K562 (cell line): ENCODE results near the gene MYL6B. TPM values are rescaled to one million over a fixed set of nuclear protein-coding genes. Genes with fewer than 3 reads are reported as not detected.

ENCODE experiments used
- ATAC-seq: fragments of 200-7000 bp; cut with Tn5 transposase; 3 replicates; pipeline ENCODE4 v1.9.1; 2020; ENCODE audit warnings: moderate library complexity
- BruUV-seq: library from RNA; stranded (reverse); fragments of 400-500 nt; replicated peaks from 2 replicates; lab custom pipeline; 2021; lab: Mats Ljungman, UMichigan
- CTCF ChIA-PET: fragments of 300-600 bp; formaldehyde crosslinking; extraction: SDS; loops from one replicate; lab custom pipeline; 2021; ENCODE audit warnings: low intra/inter-chr PET ratio; lab: Yijun Ruan, JAX
- POLR2A ChIA-PET: fragments of 300-600, 350-650 bp; sonication (Branson Sonifier 250); formaldehyde crosslinking; extraction: SDS; loops from one replicate; lab custom pipeline; 2021; ENCODE audit warnings: antibody characterized with exemption, inconsistent platforms; lab: Yijun Ruan, JAX
- DNase-seq, 4 experiments: peaks; one replicate each; pipeline versions ENCODE4 v3.0.0 to v3.0.0-alpha.2; 2011 to 2018; ENCODE audit warnings: low spot score in 3 of 4, mixed read lengths in 3 of 4; ENCODE audit errors: extremely low read depth in 1 of 4
- FAIRE-seq: peaks from 2 replicates; lab custom pipeline; 2011; peaks lifted over from hg19 to GRCh38; lab: Jason Lieb, UNC
- H2AFZ ChIP-seq: 2 replicates; pipeline ENCODE4 v1.6.0; 2011; ENCODE audit warnings: low read depth, low read length, control low read depth, inconsistent platforms
- H3K27ac ChIP-seq: fragments of 200-600 bp; 3 replicates; pipeline ENCODE4 v1.8.0; 2011; ENCODE audit warnings: low read depth, mild to moderate bottlenecking, control low read depth, inconsistent platforms, low read length, moderate library complexity, mixed read lengths; ENCODE audit errors: extremely low read depth
- H3K27me3 ChIP-seq, 2 experiments: fragments of 300-600 bp in 1 of 2; 2 replicates in 1 of 2; 3 replicates in 1 of 2; pipeline versions ENCODE4 v1.6.0 to v1.8.0; 2011; ENCODE audit warnings: inconsistent platforms in 2 of 2, low read length in 2 of 2, mild to moderate bottlenecking in 1 of 2, mixed read lengths in 1 of 2, moderate library complexity in 1 of 2; ENCODE audit not compliant: control insufficient read depth in 2 of 2, insufficient read depth in 2 of 2
- H3K36me3 ChIP-seq: fragments of 300-600 bp; 3 replicates; pipeline ENCODE4 v1.8.0; 2011; ENCODE audit warnings: mild to moderate bottlenecking, low read length, inconsistent platforms; ENCODE audit not compliant: control insufficient read depth, insufficient read depth
- H3K4me1 ChIP-seq, 2 experiments: fragments of 200-600 bp in 1 of 2; replicated peaks in 1 of 2; 2 replicates in 1 of 2; 3 replicates in 1 of 2; pipeline versions ENCODE4 v1.5.1 to v1.8.0; 2011; ENCODE audit warnings: inconsistent platforms in 2 of 2, low read length in 2 of 2, mild to moderate bottlenecking in 1 of 2, mixed read lengths in 1 of 2, moderate library complexity in 1 of 2; ENCODE audit not compliant: control insufficient read depth in 2 of 2, insufficient read depth in 2 of 2
- H3K4me2 ChIP-seq: 2 replicates; pipeline ENCODE4 v1.6.1; 2011; ENCODE audit warnings: low read length, control low read depth, inconsistent platforms, mixed read lengths; ENCODE audit not compliant: insufficient read depth
- H3K4me3 ChIP-seq: fragments of 200-600 bp; sonication (generic), shearing (Covaris generic); 2 replicates; pipeline ENCODE4 v1.5.1; 2016; ENCODE audit warnings: control low read depth, inconsistent platforms
- H3K79me2 ChIP-seq: fragments of 200-600 bp; 3 replicates; pipeline ENCODE4 v1.8.0; 2011; ENCODE audit warnings: low read length, inconsistent platforms; ENCODE audit not compliant: control insufficient read depth, insufficient read depth
- H3K9ac ChIP-seq, 2 experiments: 2 replicates each; pipeline versions ENCODE4 v1.6.0 to v1.6.1; 2011; ENCODE audit warnings: low read depth in 2 of 2, low read length in 2 of 2, control low read depth in 1 of 2, inconsistent platforms in 1 of 2, mild to moderate bottlenecking in 1 of 2, mixed read lengths in 1 of 2; ENCODE audit not compliant: insufficient read depth in 1 of 2
- H3K9me1 ChIP-seq: one replicate; pipeline ENCODE4 v1.6.0; 2011; ENCODE audit warnings: inconsistent platforms, mild to moderate bottlenecking, low read length, moderate library complexity; ENCODE audit not compliant: control insufficient read depth, insufficient read depth
- H3K9me3 ChIP-seq: replicated peaks from 2 replicates; pipeline ENCODE4 v1.5.1; 2011; ENCODE audit warnings: low read depth, low read length, inconsistent platforms; ENCODE audit not compliant: control insufficient read depth, insufficient read depth
- H4K20me1 ChIP-seq: replicated peaks from 2 replicates; pipeline ENCODE4 v1.6.1; 2011; ENCODE audit warnings: low read length, inconsistent platforms, mixed read lengths; ENCODE audit not compliant: control insufficient read depth, insufficient read depth
- CBFA2T3 ChIP-seq: fragments of 450-650 bp; IDR thresholded peaks from 2 replicates; pipeline ENCODE4 v1.6.1; 2017
- ELF1 ChIP-seq: fragments of 200-800 bp; sonication (Bioruptor generic); IDR thresholded peaks from 2 replicates; pipeline ENCODE4 v1.6.1; 2016; ENCODE audit warnings: missing genetic modification characterization, missing compliant biosample characterization
- MTA3 ChIP-seq: fragments of 450-650 bp; formaldehyde crosslinking; IDR thresholded peaks from 2 replicates; pipeline ENCODE4 v1.6.1; 2017; ENCODE audit warnings: mild to moderate bottlenecking, borderline replicate concordance
- PKNOX1 ChIP-seq: fragments of 450-650 bp; IDR thresholded peaks from 2 replicates; pipeline ENCODE4 v1.6.1; 2016
- STAT5B ChIP-seq: fragments of 250-450 bp; sonication (Bioruptor Pico); IDR thresholded peaks from 2 replicates; pipeline ENCODE4 v1.8.0; 2021; ENCODE audit warnings: mild to moderate bottlenecking, inconsistent platforms
- ZBTB9 ChIP-seq: fragments of 450-650 bp; formaldehyde crosslinking; IDR thresholded peaks from 2 replicates; pipeline ENCODE4 v1.4.0; 2020; ENCODE audit warnings: mild to moderate bottlenecking, moderate library complexity
- WGBS: fragments of 100-300 bp; shearing (Covaris generic); methylation state at CpG from one replicate; pipeline ENCODE4 v1.1.6; 2016; ENCODE audit warnings: low coverage, mixed read lengths; ENCODE audit not compliant: insufficient coverage; ENCODE audit errors: missing lambda C conversion rate; 5-methylcytosine and 5-hydroxymethylcytosine counted together
- in situ Hi-C: fragments of 300-500 bp; cut with MboI; formaldehyde crosslinking; loops from 4 replicates; pipeline ENCODE4 v1.15.0; 2018; ENCODE audit warnings: inconsistent platforms, mixed read lengths
- intact Hi-C: fragments of 100-400 bp; cut with micrococcal nuclease; formaldehyde crosslinking; loops from 2 replicates; pipeline ENCODE4 v1.14.2; 2022
- polyA plus RNA-seq, 8 experiments: library from polyadenylated mRNA; depleted of rRNA in 4 of 8; stranded (reverse) in 5 of 8; unstranded in 3 of 8; fragments of >200 nt; fragmentation: Nextera tagmentation in 2 of 8; fragmentation: Illumina TruSeq in 1 of 8; extraction: Ambion mirVana in 2 of 8; extraction: Trizol in 1 of 8; gene quantifications; 2 replicates each; pipeline versions ENCODE4 v1.2.1 to v1.2.3, GENCODE V29; 2011 to 2014; ENCODE audit warnings: inconsistent platforms in 1 of 8, missing spikeins in 1 of 8
- total RNA-seq, 7 experiments: library from RNA; depleted of rRNA in 6 of 7; stranded (reverse); fragments of >200 nt in 6 of 7; fragmentation: Illumina TruSeq in 2 of 7; extraction: Trizol in 2 of 7; gene quantifications; 2 replicates each; pipeline versions ENCODE4 v1.2.1 to v1.2.3, GENCODE V29; 2011 to 2021; ENCODE audit warnings: low replicate concordance in 1 of 7

Gene MYL6B
- total and polyA plus RNA-seq, 9 of the 15 experiments (the other 6 are each of a cell fraction or from before 2014, with no cell fraction given) = 42.8 to 77.3 (median 68.6) TPM

GRCh38 chr12:56102683-56103065 is 49.7 kb upstream of the MYL6B start:
- Histone ChIP-seq H3K9me3 (0 out of 2 replicates have a peak, but pooled peaks cover 2% of the 10 kb centered on the region), H3K27ac (no peak overlapping the region), H3K36me3 (peaks cover 25% of the 10 kb centered on the region), H3K79me2 (peaks cover 37% of the 10 kb centered on the region), H3K27me3 (no peaks in the 10 kb centered on the region), H4K20me1 (peaks cover 10% of the 10 kb centered on the region), H3K9me1 (no peaks in the 10 kb centered on the region), H3K4me2 (no peak overlapping the region), H3K4me3 (no peak overlapping the region), H3K9ac (no peak overlapping the region; a peak in 1 of 4 replicates), H3K4me1 (peaks cover 11 to 25% of the 10 kb centered on the region in 2 experiments), H2AFZ (no peak overlapping the region)
- in situ Hi-C loops = no loop called here
- whole genome bisulfite sequencing = 0% methylated on average over 1 of the region's 1 CpG
- no peak for TF ChIP-seq MTA3
- no peak for TF ChIP-seq CBFA2T3
- no peak for TF ChIP-seq STAT5B (CRISPR knock-in tag)
- no TSS peak for BruUV-seq
- DNase-seq (no peak), ATAC-seq (no peak), FAIRE-seq (peak; percentile 48)
- POLR2A ChIA-PET = interaction anchor here (0.9 to 7.8 kb wide), 3 partner anchors 14 to 58 kb away, joined by 3 to 125 read pairs (median 5); partner anchors contain the start of genes ERBB3, RPL41 and ZC3H10
- intact Hi-C loops = no loop called here
- CTCF ChIA-PET = no interaction called here

- no peaks in the 10 kb centered on the region for H3K9me1 ChIP-seq
- peak; percentile 56; the same call in 1 of the 2 replicates for TF ChIP-seq PKNOX1
- 0 out of 2 replicates have a peak, but pooled peaks have one; percentile 1 for TF ChIP-seq ELF1
- no peak for TF ChIP-seq ZBTB9 (CRISPR knock-in tag)
- TF ChIP-seq, all 486 proteins: peak for 2
- no peaks in the 10 kb centered on the region for H3K27me3 ChIP-seq
- H3K4me2 ChIP-seq = peak overlapping the region; percentile 83
- WGBS = 35% methylated on average over 6 of the region's 6 CpGs
- DNase-seq (peak in 1 of 4 experiments; percentile 6), FAIRE-seq (peak; percentile 35), ATAC-seq (no peak)
- no TSS peak for BruUV-seq
- H2AFZ ChIP-seq = peak overlapping the region; percentile 91
- peaks cover 10% of the 10 kb centered on the region for H4K20me1 ChIP-seq
- CTCF ChIA-PET = no interaction called here
- H3K36me3 ChIP-seq = peaks cover 30% of the 10 kb centered on the region
- H3K9ac ChIP-seq = peak overlapping the region in 1 of 2 experiments; percentile 99; a peak in 2 of 4 replicates
- peaks cover 43% of the 10 kb centered on the region for H3K79me2 ChIP-seq
- POLR2A ChIA-PET = interaction anchor here (0.6 to 7.8 kb wide), 7 partner anchors 8 to 107 kb away, joined by 3 to 125 read pairs (median 3); partner anchors contain the start of genes MYL6, RPL41 and ZC3H10
- H3K4me3 ChIP-seq = peak overlapping the region; percentile 97
- peaks cover 11 to 25% of the 10 kb centered on the region in 2 experiments; a peak in 4 of 5 replicates for H3K4me1 ChIP-seq
- H3K27ac ChIP-seq = peak overlapping the region; percentile 99
- 0 out of 2 replicates have a peak, but pooled peaks cover 5% of the 10 kb centered on the region for H3K9me3 ChIP-seq
- intact Hi-C loops = no loop called here
- in situ Hi-C loops = no loop called here
Measured at GRCh38 chr12:56103066-56103711, 49.2 kb upstream of the MYL6B start.
